Panc1 (cell line): ENCODE measurements around the gene ANP32E. TPM values are rescaled to one million over a fixed set of nuclear protein-coding genes. Genes with fewer than 3 reads are reported as not detected.
"Not testable (repeated sequence)": the region's sequence is repeated elsewhere in the genome, so short reads cannot be mapped to it uniquely, and the experiment has no call there.

ENCODE experiments used
- ATAC-seq: fragments of 200-7000 bp; cut with Tn5 transposase; 2 replicates; pipeline ENCODE4 v1.9.1; 2020; ENCODE audit warnings: mild to moderate bottlenecking, moderate library complexity
- BruUV-seq: library from RNA; stranded (reverse); fragments of 400-500 nt; replicated peaks from 2 replicates; lab custom pipeline; 2021; lab: Mats Ljungman, UMichigan
- CTCF ChIA-PET: fragments of 300-600 bp; sonication (Branson Sonifier 250); formaldehyde crosslinking; loops from one replicate; lab custom pipeline; 2022; ENCODE audit warnings: antibody characterized with exemption; lab: Charles Lee
- POLR2A ChIA-PET: fragments of 300-600 bp; sonication (Branson Sonifier 250); formaldehyde crosslinking; loops from one replicate; lab custom pipeline; 2022; ENCODE audit warnings: antibody characterized with exemption; lab: Charles Lee
- DNase-seq: peaks from one replicate; pipeline ENCODE4 v3.0.0-alpha.2; 2010; ENCODE audit warnings: low read depth, low spot score
- H3K27ac ChIP-seq: 2 replicates; pipeline ENCODE4 v1.5.1; 2011; ENCODE audit warnings: mild to moderate bottlenecking, low read length, inconsistent platforms
- H3K27me3 ChIP-seq: fragments of 200-500 bp; sonication (Bioruptor generic); 2 replicates; pipeline ENCODE4 v1.6.0; 2014; ENCODE audit warnings: low read length, inconsistent platforms; ENCODE audit not compliant: control insufficient read depth, insufficient read depth
- H3K36me3 ChIP-seq: fragments of 200-500 bp; sonication (Bioruptor generic); 2 replicates; pipeline ENCODE4 v1.5.1; 2014; ENCODE audit warnings: inconsistent platforms, mild to moderate bottlenecking, low read length, moderate library complexity; ENCODE audit not compliant: control insufficient read depth, insufficient read depth
- H3K4me1 ChIP-seq: 2 replicates; pipeline ENCODE4 v1.5.1; 2011; ENCODE audit warnings: inconsistent platforms, mild to moderate bottlenecking, low read length, moderate library complexity; ENCODE audit not compliant: control insufficient read depth, insufficient read depth
- H3K4me3 ChIP-seq, 2 experiments: 2 replicates each; pipeline ENCODE4 v1.5.1; 2011 to 2012; ENCODE audit warnings: low read depth in 2 of 2, low read length in 2 of 2, mild to moderate bottlenecking in 2 of 2, inconsistent platforms in 1 of 2, moderate library complexity in 1 of 2
- H3K9me3 ChIP-seq: fragments of 200-500 bp; sonication (Bioruptor generic); 2 replicates; pipeline ENCODE4 v1.5.1; 2014; ENCODE audit warnings: low read depth, mild to moderate bottlenecking, inconsistent platforms, low read length, moderate library complexity; ENCODE audit not compliant: control insufficient read depth, insufficient read depth
- CTCF ChIP-seq: fragments of 450-650 bp; IDR thresholded peaks from 2 replicates; pipeline ENCODE4 v1.5.1; 2017; ENCODE audit warnings: mild to moderate bottlenecking
- POLR2AphosphoS5 ChIP-seq: IDR thresholded peaks from 2 replicates; pipeline ENCODE4 v1.6.1; 2012; ENCODE audit warnings: mild to moderate bottlenecking, low read depth, low read length, moderate library complexity
- REST ChIP-seq, 2 experiments: IDR thresholded peaks; 2 replicates each; pipeline ENCODE4 v1.6.1; 2011 to 2012; ENCODE audit warnings: low read depth in 2 of 2, control low read depth in 1 of 2, low read length in 1 of 2, mild to moderate bottlenecking in 1 of 2, moderate library complexity in 1 of 2; ENCODE audit not compliant: insufficient read depth in 1 of 2
- SIN3A ChIP-seq: IDR thresholded peaks from 2 replicates; pipeline ENCODE4 v1.6.1; 2012; ENCODE audit warnings: low read depth, mild to moderate bottlenecking, low read length, moderate library complexity, borderline replicate concordance; ENCODE audit not compliant: insufficient read depth
- TCF7L2 ChIP-seq: IDR thresholded peaks from 2 replicates; pipeline ENCODE4 v1.6.1; 2011; ENCODE audit warnings: mild to moderate bottlenecking, low read depth, low read length, inconsistent platforms
- in situ Hi-C: cut with HindIII; loops from 2 replicates; pipeline ENCODE4 v1.10.0; 2016; ENCODE audit warnings: low sequenced_read_pairs, low pct_unique_long_range_greater_than_20kb
- intact Hi-C: fragments of 100-400 bp; cut with micrococcal nuclease; formaldehyde crosslinking; loops from one replicate; pipeline ENCODE4 v1.10.0; 2022; ENCODE audit not compliant: unreplicated experiment
- total RNA-seq: library from RNA; stranded (reverse); gene quantifications from one replicate; pipeline ENCODE4 v1.2.1, GENCODE V29; 2021; ENCODE audit not compliant: unreplicated experiment

ANP32E gene
- total RNA-seq, 1 experiment from 2014 or later = 66.2 TPM

- no peaks in the 10 kb centered on the region for H3K27me3 ChIP-seq
- in situ Hi-C loops = no loop called here
- no TSS peak for BruUV-seq
- H3K36me3 ChIP-seq = no peaks in the 10 kb centered on the region
- ChIA-PET POLR2A (no interaction called here), CTCF (no interaction called here)
- no peak overlapping the region for H3K27ac ChIP-seq
- peaks cover 5% of the 10 kb centered on the region; the same call in 1 of the 2 replicates for H3K4me1 ChIP-seq
- no peaks in the 10 kb centered on the region for H3K9me3 ChIP-seq
- intact Hi-C loops = no loop called here
- ATAC-seq = no peak
- H3K4me3 ChIP-seq = no peak overlapping the region
- no peak for TF ChIP-seq REST (IDR thresholded peaks at IDR 0.05; ENCODE audit: insufficient read depth in 1 of 2, low read depth in 2 of 2, low read length in 1 of 2)
- TF ChIP-seq TCF7L2 = no peak
- no peak for DNase-seq
These were observed 25.2 kb downstream of the ANP32E start for GRCh38 chr1:150210706-150211105.

GRCh38 chr1:150210091-150210490, 25.8 kb downstream of the ANP32E start:
- BruUV-seq = no TSS peak
- no peaks in the 10 kb centered on the region for H3K9me3 ChIP-seq
- DNase-seq (no peak), ATAC-seq (no peak)
- no peak overlapping the region for H3K27ac ChIP-seq
- peaks cover 5% of the 10 kb centered on the region; the same call in 1 of the 2 replicates for H3K4me1 ChIP-seq
- intact Hi-C loops (no loop called here), in situ Hi-C loops (no loop called here)
- CTCF ChIA-PET = no interaction called here
- TF ChIP-seq TCF7L2 (no peak), SIN3A (no peak), CTCF (no peak), REST (IDR thresholded peaks at IDR 0.05; ENCODE audit: insufficient read depth in 1 of 2, low read depth in 2 of 2, low read length in 1 of 2) (no peak), POLR2AphosphoS5 (no peak)
- no peaks in the 10 kb centered on the region for H3K27me3 ChIP-seq
- no peaks in the 10 kb centered on the region for H3K36me3 ChIP-seq
- H3K4me3 ChIP-seq = no peak overlapping the region
- POLR2A ChIA-PET = no interaction called here

GRCh38 chr1:150208460-150208859, 27.5 kb downstream of the ANP32E start:
- BruUV-seq, H3K9me3 ChIP-seq, DNase-seq, H3K27me3 ChIP-seq, H3K4me3 ChIP-seq, intact Hi-C loops, POLR2A ChIA-PET, in situ Hi-C loops, ATAC-seq, H3K27ac ChIP-seq, H3K4me1 ChIP-seq, H3K36me3 ChIP-seq: not testable (repeated sequence)
- CTCF ChIA-PET = interaction anchor here (0.6 kb wide), 1 partner anchor 40 kb away, joined by 4 read pairs; no protein-coding TSS in a partner anchor
